GM10266 (cell line): ENCODE measurements around the gene BRD1.
A peak's percentile ranks its signal among the peaks of the same experiment; 100 is the strongest.

Experiments
- DNase-seq: peaks from one replicate; pipeline ENCODE4 v3.0.0; 2012; ENCODE audit errors: extremely low spot score
- CTCF ChIP-seq: IDR thresholded peaks from 2 replicates; pipeline ENCODE4 v1.5.1; 2012; ENCODE audit warnings: mild to moderate bottlenecking, low read depth; ENCODE audit not compliant: control insufficient read depth, insufficient read depth; ENCODE audit errors: missing control alignments

Gene BRD1

DNA sequence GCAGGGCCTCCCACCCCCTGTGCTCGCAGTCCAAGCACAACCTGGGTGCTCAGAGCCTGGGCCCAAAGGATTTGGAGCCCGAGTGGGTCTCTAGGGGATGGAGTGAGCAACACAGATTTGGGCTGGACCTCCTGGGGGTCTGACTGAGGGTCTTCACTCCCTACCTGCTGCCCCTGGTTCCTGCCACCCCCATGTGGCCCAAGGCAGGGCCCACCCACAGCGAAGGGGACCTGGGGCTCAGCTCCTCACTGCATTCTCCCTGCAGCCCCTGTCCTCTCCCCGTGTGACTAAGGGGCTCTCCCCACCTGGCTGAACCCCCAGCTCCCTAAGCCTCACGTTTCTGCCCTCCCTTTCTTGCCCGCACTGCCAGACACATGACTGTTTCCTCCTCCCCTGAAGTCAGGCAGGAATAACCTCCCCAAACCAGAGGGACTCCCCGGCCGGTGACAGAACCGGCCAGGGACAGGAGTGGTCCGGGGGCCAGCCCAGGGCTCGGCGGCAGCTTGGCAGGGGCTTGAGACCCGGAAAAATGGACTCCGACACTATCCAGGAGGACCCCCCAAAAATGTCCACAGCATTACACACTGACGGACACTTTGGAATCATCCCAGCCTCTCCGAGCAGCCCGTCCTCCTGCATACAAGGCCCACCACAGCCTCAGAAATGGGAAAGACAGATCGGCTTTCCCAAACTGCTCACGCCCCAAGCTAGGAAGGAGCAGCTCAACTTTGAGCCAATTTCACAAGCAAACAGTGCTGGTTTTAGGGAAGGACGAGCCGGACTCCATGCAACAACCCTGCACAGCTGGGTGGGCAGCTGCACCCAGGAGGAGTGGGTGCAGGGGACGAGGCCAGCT is 57.8 kb downstream of the BRD1 start:
- no peak for DNase-seq
- no peak for TF ChIP-seq CTCF

DNA sequence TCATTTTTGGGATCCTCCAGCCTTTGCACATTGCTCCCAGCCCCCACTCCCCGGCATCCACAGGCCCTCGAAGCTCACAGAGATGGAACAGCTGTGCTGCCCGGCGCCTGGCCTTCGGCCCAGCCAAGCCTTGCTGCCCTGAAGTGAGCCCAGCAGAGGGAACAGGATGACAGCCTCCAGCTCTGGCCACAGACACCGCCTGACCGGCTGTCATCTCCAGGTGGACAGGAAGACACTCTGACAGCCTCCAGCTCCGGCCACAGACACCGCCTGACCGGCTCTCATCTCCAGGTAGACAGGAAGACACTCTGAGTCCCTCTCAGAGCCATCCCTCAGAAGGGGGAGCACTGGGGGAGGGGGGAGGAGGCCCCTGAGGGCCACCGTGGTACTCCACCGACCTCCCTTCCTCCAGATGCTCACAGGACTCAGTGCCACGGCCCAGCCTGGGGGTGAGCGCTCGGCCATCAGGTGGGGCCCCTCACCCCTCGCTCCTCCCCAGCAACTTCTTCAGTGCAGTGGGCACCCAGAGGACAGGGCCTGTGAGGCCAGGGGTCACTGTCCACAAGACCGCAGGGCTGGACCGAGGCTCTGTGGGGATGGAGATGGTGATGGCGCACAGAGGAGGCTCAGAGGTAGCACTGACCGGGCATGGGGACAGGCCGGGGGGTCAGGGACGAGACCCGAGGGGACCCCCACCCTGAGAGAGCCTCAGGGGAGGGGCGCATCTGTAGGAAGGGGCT is 58.6 kb downstream of the BRD1 start:
- TF ChIP-seq CTCF, result no peak
- DNase-seq, result no peak

DNA sequence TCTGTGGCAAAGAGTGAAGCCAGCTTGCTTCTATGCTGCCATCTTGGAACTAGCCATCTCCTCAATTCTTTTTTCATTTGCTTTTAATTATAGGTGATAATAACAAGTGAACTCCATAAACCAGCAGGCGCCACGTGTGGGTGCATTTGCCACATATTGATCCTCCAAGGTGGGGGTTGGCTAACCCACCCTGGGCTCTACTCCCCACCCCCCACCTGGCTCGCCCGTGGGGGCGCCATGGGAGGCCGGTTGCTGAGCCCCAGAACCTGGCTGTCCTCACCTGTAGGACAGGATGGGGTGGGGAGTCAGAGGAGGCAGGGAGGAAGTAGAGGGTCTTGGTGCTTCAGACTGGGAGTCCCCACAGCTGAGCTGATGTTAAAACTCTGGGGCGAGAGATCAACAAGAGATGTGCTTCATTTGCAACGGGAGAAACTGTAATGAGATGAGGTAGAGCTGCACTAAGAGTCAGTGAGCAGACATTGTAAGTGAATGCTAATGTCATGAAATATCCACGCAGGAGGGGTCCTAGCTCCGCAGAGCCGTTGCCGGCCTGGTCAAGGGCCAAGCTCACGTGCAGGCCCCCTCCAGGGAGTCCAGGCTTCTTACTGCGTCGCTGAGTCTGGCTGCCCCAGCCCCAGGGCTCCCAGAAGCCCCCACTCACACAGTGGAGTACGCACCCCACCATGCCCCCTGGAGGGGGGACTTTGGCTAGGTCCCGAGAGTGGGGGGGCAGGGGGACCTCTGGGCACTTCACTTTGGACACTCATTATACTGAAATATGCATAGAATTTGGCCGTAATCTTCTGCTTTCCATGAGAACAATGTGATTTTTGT is 59.4 kb downstream of the BRD1 start:
- no peak for DNase-seq
- no peak for TF ChIP-seq CTCF

DNA sequence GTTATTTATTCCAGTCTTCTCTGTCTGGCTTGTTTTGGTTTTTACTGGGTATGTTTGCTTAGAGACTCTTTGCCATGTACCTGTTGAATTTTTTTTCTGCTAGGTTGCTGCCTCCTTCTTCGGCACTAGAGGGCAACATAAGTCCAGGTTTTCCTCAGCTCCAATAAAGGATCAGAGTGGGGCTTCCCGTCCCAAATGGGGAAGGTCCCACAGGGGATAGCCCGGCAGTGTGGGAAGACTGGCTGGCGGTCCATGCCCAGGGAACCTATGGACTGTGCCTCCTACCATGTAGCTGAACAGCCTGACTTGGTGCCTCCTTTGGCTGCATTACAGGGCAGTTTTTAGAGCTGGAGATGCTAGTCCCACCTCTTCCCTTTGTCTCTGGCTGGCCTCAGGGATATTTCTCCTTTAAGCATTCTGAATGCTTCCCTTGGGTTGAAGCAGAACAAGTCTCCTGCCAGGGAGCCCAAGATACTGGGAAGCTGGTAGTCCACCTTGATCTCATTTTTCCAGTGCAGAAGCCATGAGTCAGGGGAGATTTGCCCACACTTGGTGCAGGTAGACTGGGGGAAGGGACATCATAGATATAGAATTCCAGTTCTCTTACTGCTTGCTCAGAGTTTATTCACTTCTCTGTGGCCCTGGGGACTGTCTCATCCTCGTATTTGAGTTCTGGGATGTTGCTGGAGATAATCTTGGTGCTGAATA is 60.2 kb downstream of the BRD1 start:
- DNase-seq, result peak; percentile 80
- TF ChIP-seq CTCF, result peak; percentile 83

DNA sequence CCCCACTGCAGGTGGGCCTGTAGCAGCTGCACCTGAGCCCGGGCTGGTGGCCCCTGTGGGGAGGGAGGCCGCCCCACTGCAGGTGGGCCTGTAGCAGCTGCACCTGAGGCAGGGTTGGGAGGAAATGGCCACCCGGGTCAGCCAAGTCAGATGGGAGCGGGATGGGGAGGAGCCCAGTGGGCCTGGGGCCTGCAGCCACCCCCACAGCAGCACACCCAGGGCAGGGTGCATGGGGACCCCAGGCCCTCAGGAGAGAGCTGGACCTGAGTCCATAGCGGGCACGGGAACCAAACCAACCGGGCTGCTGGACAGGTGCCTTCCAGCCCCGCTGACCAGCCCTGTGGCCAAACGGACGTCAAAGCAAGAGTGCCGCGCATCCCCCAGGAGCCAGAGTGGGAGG is 61.7 kb downstream of the BRD1 start:
- TF ChIP-seq CTCF, result no peak
- DNase-seq, result no peak

- no peak for TF ChIP-seq CTCF
- no peak for DNase-seq
Measured at GRCh38 chr22:49765091-49765771, 62.4 kb downstream of the BRD1 start.
